ENCODE measurements around the gene PHLDB3. TPM values are rescaled to one million over a fixed set of nuclear protein-coding genes. Genes with fewer than 3 reads are reported as not detected.
A peak's percentile ranks its signal among the peaks of the same experiment; 100 is the strongest.

The PHLDB3 gene
- polyA plus RNA-seq, 1 of the 3 experiments (the other 2 are of a cell fraction), result 15.6 TPM

DNA sequence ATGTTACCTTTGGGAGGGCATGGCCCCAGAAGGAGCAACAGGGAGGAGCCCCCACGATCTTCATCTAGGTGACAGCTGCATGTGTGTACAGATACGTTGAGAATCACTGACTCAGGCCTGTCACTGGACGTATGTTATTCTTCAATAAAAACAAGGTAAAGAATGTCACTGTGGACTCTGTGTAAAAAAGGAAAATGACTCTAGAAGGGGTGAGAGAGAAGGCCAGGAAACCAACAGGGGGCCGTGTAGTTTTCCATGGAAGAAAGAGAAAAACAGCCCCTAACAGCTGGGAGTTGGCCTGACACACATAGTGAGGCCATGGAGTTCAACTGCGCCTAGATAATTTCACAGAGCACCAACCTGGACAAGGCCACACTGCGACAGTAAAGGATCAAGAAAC lies 37.3 kb downstream of the PHLDB3 start:
- no peaks in the 10 kb centered on the region for H3K79me2 ChIP-seq (ENCODE audit: insufficient read depth)
- no peak for TF ChIP-seq NFIC (IDR thresholded peaks at IDR 0.05; ENCODE audit: borderline replicate concordance)
- TF ChIP-seq TEAD4 (IDR thresholded peaks at IDR 0.05; ENCODE audit: borderline replicate concordance, insufficient read depth), result no peak
- no peaks in the 10 kb centered on the region for H3K36me3 ChIP-seq (replicated peaks in 1 of 2; ENCODE audit: control insufficient read depth in 1 of 2, insufficient read depth in 2 of 2, low read length in 1 of 2)
- H2AFZ ChIP-seq (ENCODE audit: low read depth), result peak overlapping the region; percentile 59; the same call in 1 of the 2 replicates
- H3K4me3 ChIP-seq (ENCODE audit: low read depth in 2 of 2, low read length in 1 of 2), result no peak overlapping the region
- H3K27ac ChIP-seq (ENCODE audit: low read depth in 2 of 2, low read length in 1 of 2), result no peak overlapping the region
- H3K9ac ChIP-seq, result no peak overlapping the region
- no peaks in the 10 kb centered on the region for H3K27me3 ChIP-seq (ENCODE audit: insufficient read depth)
- CTCF ChIA-PET, result interaction anchor here (1.5 to 2.5 kb wide), 3 partner anchors 20 to 52 kb away, joined by 4 to 9 read pairs (median 4); no protein-coding TSS in a partner anchor
- peaks cover 0 to 10% of the 10 kb centered on the region in 2 experiments; a peak in 1 of 4 replicates for H3K4me1 ChIP-seq (ENCODE audit: control insufficient read depth in 1 of 2, insufficient read depth in 2 of 2, low read depth in 1 of 2, low read length in 1 of 2)
- no peaks in the 10 kb centered on the region for H4K20me1 ChIP-seq (ENCODE audit: insufficient read depth)
- WGBS (ENCODE audit: low lambda C conversion rate), result 76% methylated on average over 6 of the region's 6 CpGs
- H3F3A ChIP-seq (replicated peaks; ENCODE audit: insufficient read depth), result peaks cover 8% of the 10 kb centered on the region
- H3K4me2 ChIP-seq, result no peak overlapping the region
- H3K9me3 ChIP-seq, result no peaks in the 10 kb centered on the region
- H3K9me2 ChIP-seq, result no peaks in the 10 kb centered on the region
- POLR2A ChIA-PET, result no interaction called here
- no peak for DNase-seq

GRCh38 chr19:43466793-43467192 lies 37.8 kb downstream of the PHLDB3 start:
- no peak overlapping the region for H3K27ac ChIP-seq (ENCODE audit: low read depth in 2 of 2, low read length in 1 of 2)
- H3K27me3 ChIP-seq (ENCODE audit: insufficient read depth), result no peaks in the 10 kb centered on the region
- H3K4me3 ChIP-seq (ENCODE audit: low read depth in 2 of 2, low read length in 1 of 2), result no peak overlapping the region
- no peaks in the 10 kb centered on the region for H4K20me1 ChIP-seq (ENCODE audit: insufficient read depth)
- no peak overlapping the region for H2AFZ ChIP-seq (ENCODE audit: low read depth)
- H3K9ac ChIP-seq, result no peak overlapping the region
- no peak for DNase-seq
- no peak for TF ChIP-seq RCOR1 (IDR thresholded peaks at IDR 0.05; ENCODE audit: low read length)
- TF ChIP-seq, protein P1, sequence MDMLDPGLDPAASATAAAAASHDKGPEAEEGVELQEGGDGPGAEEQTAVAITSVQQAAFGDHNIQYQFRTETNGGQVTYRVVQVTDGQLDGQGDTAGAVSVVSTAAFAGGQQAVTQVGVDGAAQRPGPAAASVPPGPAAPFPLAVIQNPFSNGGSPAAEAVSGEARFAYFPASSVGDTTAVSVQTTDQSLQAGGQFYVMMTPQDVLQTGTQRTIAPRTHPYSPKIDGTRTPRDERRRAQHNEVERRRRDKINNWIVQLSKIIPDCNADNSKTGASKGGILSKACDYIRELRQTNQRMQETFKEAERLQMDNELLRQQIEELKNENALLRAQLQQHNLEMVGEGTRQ (IDR thresholded peaks at IDR 0.05; ENCODE audit: borderline replicate concordance, low read depth, low read length), result no peak
- no peak for TF ChIP-seq JUND (IDR thresholded peaks at IDR 0.05)
- TF ChIP-seq MEF2A (IDR thresholded peaks at IDR 0.05; ENCODE audit: borderline replicate concordance, low read depth), result no peak
- TF ChIP-seq YY1 (IDR thresholded peaks at IDR 0.05; ENCODE audit: low read depth), result no peak
- TF ChIP-seq RFX5 (IDR thresholded peaks at IDR 0.05; ENCODE audit: low read length), result no peak
- no peak for TF ChIP-seq RXRA (IDR thresholded peaks at IDR 0.05; ENCODE audit: borderline replicate concordance, low read depth)
- no peak for TF ChIP-seq EP300 (IDR thresholded peaks at IDR 0.05; ENCODE audit: borderline replicate concordance in 1 of 2, low read depth in 1 of 2, low read length in 1 of 2)
- TF ChIP-seq NRF1 (IDR thresholded peaks at IDR 0.05; ENCODE audit: low read depth, low read length), result no peak
- TF ChIP-seq SMC3 (IDR thresholded peaks at IDR 0.05; ENCODE audit: low read depth, low read length), result no peak
- H3K36me3 ChIP-seq (replicated peaks in 1 of 2; ENCODE audit: control insufficient read depth in 1 of 2, insufficient read depth in 2 of 2, low read length in 1 of 2), result no peaks in the 10 kb centered on the region
- WGBS (ENCODE audit: low lambda C conversion rate), result 89% methylated on average over 1 of the region's 1 CpG
- H3K4me2 ChIP-seq, result no peak overlapping the region
- peaks cover 0 to 10% of the 10 kb centered on the region in 2 experiments; a peak in 1 of 4 replicates for H3K4me1 ChIP-seq (ENCODE audit: control insufficient read depth in 1 of 2, insufficient read depth in 2 of 2, low read depth in 1 of 2, low read length in 1 of 2)
- H3K9me3 ChIP-seq, result no peaks in the 10 kb centered on the region
- peaks cover 8% of the 10 kb centered on the region for H3F3A ChIP-seq (replicated peaks; ENCODE audit: insufficient read depth)
- H3K79me2 ChIP-seq (ENCODE audit: insufficient read depth), result no peaks in the 10 kb centered on the region
- no peaks in the 10 kb centered on the region for H3K9me2 ChIP-seq
- ChIA-PET POLR2A (no interaction called here), CTCF (interaction anchor here (1.7 to 2.5 kb wide), 4 partner anchors 20 to 53 kb away, joined by 4 to 14 read pairs (median 10); no protein-coding TSS in a partner anchor)

Data from SK-N-SH (cell line).